ENCODE results near the gene CDH26.
A peak's percentile ranks its signal among the peaks of the same experiment; 100 is the strongest.
"Not testable (repeated sequence)": the region's sequence is repeated elsewhere in the genome, so short reads cannot be mapped to it uniquely, and the experiment has no call there.

CDH26 gene

GRCh38 chr20:59942245-59942644 is 16.0 kb upstream of the CDH26 start:
- no peak for DNase-seq

DNA sequence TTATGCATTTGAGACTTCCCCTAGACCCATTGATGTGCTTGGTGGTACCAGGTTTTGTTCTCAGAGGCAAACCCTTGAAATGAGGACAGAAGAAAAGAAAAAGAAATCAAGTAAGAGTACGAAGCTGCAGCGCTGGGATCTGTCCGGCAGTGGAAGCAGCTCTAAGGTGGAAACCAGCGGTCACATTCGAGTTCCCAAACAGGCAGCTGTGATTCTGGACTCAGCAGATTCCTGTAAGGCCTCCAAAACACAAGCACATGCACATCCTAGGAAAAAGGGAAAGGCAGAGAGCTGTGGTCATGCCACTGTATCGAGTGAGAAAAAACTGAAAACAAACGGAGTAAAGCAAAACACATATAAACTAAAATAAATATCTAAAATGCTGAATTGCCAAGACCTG is 13.5 kb upstream of the CDH26 start:
- DNase-seq, result no peak

DNA sequence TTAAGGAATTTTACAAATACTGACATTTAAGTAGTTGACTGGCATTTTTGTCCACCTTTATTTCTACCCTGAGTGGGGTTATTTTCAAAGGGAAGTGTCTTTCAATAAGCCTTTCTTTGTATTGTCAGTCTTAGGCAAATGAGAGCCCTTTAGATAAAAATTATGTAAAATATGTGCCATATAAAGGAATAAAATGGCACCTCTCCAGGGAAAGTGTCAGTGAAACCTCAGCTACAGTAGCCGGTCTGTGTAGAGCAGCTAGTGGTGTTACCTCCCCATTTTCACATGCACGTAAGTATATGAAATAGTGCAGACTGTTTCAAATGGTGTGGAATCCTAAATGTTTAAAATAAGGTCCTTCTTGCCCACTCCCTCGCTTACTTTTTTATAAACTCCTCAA is 13.0 kb upstream of the CDH26 start:
- no peak for DNase-seq

- DNase-seq, result no peak
Measured at GRCh38 chr20:59945731-59946130, 12.5 kb upstream of the CDH26 start.

DNA sequence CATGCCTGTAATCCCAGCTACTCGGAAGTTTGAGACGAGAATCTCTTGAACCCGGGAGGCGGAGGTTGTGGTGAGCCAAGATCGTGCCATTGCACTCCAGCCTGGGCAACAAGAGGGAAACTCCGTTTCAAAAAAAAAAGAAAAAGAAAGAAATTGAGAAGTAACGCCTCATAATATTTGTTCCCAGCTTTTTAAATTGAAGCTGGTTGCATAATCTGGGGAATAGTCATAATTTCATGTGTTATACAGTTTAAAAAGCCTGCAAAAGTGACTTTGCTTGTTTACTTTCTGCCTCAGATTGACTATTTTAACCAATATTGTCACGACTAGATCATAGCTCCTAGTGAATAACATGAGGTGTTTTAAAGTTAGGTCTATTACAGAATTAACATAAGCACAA is 10.8 kb upstream of the CDH26 start:
- DNase-seq, result no peak

DNA sequence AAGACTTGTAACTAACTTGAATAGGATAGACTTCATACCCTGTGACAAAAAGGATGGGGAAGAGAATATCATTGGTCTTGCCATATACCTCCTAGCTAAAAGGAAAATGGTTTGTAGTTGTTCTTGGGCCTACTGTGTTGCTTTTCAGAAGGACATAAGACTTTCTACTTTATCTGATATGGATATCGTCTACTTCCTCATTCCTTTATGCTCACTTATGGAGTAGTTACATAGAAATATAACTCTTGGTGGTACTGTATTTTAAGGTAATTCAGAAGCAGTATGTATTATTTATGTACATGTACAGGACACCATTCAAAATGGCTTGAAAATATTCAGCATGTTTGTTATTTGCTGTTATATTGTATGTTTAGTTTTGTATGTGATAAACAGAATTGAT is 10.0 kb upstream of the CDH26 start:
- no peak for DNase-seq

GRCh38 chr20:59948828-59949720 is 9.1 kb upstream of the CDH26 start:
- peak; percentile 30 for DNase-seq

GRCh38 chr20:59949911-59950310 is 8.3 kb upstream of the CDH26 start:
- no peak for DNase-seq

GRCh38 chr20:59954718-59955117 is 3.5 kb upstream of the CDH26 start:
- no peak for DNase-seq

DNA sequence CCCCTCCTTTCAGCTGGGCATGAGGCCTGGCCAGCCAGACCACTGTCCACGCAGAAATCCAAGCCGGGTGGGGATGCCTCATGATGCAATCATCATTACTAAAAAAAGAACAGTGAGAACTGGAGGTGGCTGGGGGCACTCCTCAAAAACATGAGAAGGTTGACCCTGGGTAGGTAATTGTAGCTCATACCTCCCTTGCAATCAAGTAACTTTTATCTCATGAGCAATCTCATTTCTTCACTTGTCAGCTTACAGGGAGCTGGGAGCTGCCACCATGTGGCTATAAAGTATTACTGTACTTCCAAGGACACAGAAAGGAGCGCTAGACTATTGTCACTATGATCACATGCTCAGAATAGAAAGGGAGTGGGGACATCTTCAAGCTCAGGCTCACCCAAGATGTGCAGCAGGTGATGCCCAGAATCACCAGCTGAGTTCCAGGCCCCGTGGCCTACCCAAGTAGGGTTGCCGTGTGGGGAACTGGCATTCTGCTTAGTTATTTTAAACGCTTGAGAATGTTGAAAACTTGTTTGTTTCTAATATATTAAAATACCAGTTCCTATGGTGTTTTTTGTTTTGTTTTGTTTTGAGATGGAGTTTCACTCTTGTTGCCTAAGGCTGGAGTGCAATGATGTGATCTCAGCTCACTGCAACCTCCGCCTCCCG is 3.0 kb upstream of the CDH26 start:
- no peak for DNase-seq

DNA sequence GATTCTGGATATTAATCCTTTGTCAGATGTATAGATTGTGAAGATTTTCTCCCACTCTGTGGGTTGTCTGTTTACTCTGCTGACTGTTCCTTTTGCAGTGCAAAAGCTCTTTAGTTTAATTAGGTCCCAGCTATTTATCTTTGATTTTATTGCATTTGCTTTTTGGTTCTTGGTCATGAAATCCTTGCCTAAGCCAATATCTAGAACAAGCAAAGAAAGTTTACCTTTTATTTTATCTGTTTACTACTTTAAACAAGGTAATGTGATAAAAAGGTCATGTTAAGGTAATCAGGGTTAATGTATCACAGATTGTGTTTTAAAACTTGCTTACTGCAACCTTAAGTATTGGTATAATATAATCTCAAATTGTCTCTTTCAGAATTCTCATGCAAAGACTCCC is 655 bp upstream of the CDH26 start:
- not testable (repeated sequence) for DNase-seq

- no peak for DNase-seq
Measured at GRCh38 chr20:59958626-59959025, 403 bp downstream of the CDH26 start.

- no peak for DNase-seq
Measured at GRCh38 chr20:59961423-59961822, 3.2 kb downstream of the CDH26 start.

DNA sequence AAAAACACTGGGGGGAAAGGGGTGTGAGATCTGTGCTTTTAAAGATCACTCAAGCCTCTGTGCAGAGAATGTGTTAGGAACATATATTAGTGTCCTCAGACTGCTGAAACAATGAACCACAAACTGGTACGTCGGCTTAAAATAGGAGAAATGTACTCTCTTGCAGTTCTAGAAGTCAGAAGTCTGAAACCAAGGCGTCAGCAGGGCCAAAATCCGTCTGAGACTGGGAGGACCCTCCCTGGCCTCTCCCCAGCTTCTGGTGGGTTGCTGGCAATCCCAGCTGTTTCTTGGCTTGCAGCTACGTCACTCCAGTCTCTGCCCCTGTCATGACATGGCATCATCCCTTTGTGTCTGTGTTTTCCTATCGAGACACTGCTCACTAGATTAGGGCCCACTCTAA is 3.9 kb downstream of the CDH26 start:
- DNase-seq, result no peak

- no peak for DNase-seq
Measured at GRCh38 chr20:59966428-59966827, 8.2 kb downstream of the CDH26 start.

DNA sequence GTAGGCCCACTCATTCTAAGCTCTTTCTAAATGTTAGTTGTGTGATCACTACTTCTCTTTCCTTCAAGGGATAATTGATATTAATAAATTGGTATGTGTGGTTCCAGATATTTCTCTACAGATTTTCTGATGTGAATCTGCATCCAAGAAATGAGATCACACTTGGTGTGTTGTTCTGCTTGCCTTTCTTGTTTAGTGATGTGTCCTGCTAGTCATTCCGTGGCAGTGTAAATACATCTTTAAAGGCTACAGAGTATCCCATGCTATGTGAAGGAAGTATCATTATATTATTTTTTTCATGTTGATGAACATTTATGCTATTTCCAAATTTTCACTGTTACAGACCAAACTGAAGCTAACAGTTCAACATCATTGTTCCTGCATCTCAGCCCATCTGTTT is 13.2 kb downstream of the CDH26 start:
- no peak for DNase-seq

- DNase-seq, result no peak
Measured at GRCh38 chr20:59972037-59972801, 14.0 kb downstream of the CDH26 start.

DNA sequence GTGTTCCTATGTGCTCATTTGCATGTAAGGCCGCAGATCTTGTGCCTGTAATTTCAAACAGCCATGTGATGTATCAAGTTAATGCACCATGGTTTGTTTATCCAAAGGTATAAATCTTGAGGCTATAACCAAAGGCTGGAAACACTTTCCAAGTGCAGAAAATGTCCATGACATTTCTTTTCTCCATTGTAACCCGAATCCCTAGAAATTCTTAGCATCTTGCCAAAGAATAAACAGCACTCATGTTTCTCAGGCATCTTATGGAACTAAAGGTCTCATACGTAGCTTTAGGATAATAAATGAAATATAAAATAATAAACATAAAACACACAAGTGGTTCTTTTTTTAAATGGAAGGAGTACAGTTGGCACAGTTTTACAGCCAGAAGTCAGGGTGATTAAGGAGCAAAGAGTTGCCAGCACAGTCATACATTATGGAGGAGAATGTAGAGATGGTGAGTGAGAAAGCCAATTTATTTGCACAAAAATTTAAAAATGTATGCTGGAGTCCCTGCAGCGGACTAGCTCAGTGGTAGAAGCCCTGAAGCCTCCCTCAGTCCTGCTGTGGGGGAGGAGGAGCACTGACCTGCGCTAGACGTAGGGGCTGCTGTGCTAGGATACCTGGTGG is 18.0 kb downstream of the CDH26 start:
- no peak for DNase-seq

GRCh38 chr20:59977086-59977485 is 18.9 kb downstream of the CDH26 start:
- no peak for DNase-seq

DNA sequence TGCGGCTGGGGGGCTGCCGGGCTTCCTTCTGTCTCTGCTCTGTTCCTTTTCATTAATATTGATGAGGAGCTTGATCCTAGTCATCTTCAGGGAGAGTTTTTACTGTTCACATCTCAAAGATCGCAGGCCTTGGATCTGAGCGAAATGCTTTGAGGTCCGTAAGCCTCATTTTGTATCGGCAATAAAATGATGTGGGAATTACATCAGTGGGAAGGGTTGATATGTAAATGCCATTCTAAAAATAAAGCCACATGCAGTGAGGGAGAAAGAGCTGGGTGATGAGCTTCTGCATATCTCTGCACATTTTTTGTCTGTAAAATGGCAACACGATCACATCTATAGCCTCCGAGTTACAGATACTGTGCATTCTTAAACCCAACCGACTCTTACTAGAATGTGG is 24.9 kb downstream of the CDH26 start:
- no peak for DNase-seq

GRCh38 chr20:59984541-59984940 is 26.3 kb downstream of the CDH26 start:
- no peak for DNase-seq

DNA sequence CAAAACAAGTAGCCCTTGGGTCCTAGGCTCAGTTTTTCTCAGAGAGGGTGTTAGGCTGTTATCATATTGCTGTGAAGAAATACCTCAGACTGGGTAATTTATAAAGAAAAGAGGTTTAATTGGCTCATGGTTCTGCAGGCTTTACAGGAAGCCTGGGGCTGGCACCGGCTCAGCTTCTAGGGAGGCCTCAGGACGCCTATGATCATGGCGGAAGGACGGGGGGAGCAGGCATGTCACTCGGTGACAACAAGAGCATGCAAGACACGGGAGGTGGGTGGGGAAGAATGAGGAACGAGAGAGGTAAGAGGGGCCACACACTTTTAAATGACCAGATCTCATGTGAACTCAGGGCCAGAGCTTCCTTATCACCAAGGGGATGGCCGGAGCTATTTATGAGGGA is 26.9 kb downstream of the CDH26 start:
- DNase-seq, result no peak

- DNase-seq, result no peak
Measured at GRCh38 chr20:59985864-59986263, 27.6 kb downstream of the CDH26 start.
